ENCODE results near the gene GRPEL2. TPM values are rescaled to one million over a fixed set of nuclear protein-coding genes. Genes with fewer than 3 reads are reported as not detected.

Gene GRPEL2
- total RNA-seq, 1 experiment from 2014 or later: 48.9 TPM

GRCh38 chr5:149381261-149381985, 36.1 kb downstream of the GRPEL2 start:
- H3K79me2 ChIP-seq (ENCODE audit: insufficient read depth, low read length): no peaks in the 10 kb centered on the region
- no peak overlapping the region for H3K4me3 ChIP-seq (replicated peaks in 1 of 2; ENCODE audit: low read depth in 1 of 2, low read length in 2 of 2)
- H3K27me3 ChIP-seq (ENCODE audit: insufficient read depth, low read length): no peaks in the 10 kb centered on the region
- no peak overlapping the region for H2AFZ ChIP-seq (ENCODE audit: low read depth, low read length, poor library complexity, severe bottlenecking)
- H3K9ac ChIP-seq (ENCODE audit: low read length): no peak overlapping the region
- DNase-seq (ENCODE audit: low read depth, low spot score) (no peak), ATAC-seq (peak; percentile 50; the same call in 1 of the 2 replicates)
- H3K36me3 ChIP-seq (ENCODE audit: control insufficient read depth in 1 of 2, insufficient read depth in 2 of 2, low read length in 2 of 2): no peaks in the 10 kb centered on the region
- no peaks in the 10 kb centered on the region for H3K9me2 ChIP-seq (ENCODE audit: insufficient read depth)
- intact Hi-C loops (cut with micrococcal nuclease): no loop called here
- H3K4me2 ChIP-seq (ENCODE audit: low read length): peak overlapping the region; percentile 33
- peaks cover 0 to 6% of the 10 kb centered on the region in 2 experiments; a peak in 2 of 4 replicates for H3K4me1 ChIP-seq (ENCODE audit: control insufficient read depth in 1 of 2, insufficient read depth in 2 of 2, low read length in 2 of 2)
- ChIA-PET CTCF (interaction anchor here (0.7 to 2.6 kb wide), 13 partner anchors 8 to 237 kb away, joined by 3 to 20 read pairs (median 6); no protein-coding TSS in a partner anchor), POLR2A (no interaction called here), RAD21 (ENCODE audit: low non-redundant PET in 1 of 2, low total read pairs in 2 of 2, uncharacterized antibody in 2 of 2, unreplicated experiment in 2 of 2) (interaction anchor here in 1 of 2 experiments (0.7 to 2.2 kb wide), 3 partner anchors 53 to 237 kb away, joined by 3 to 8 read pairs (median 4); no protein-coding TSS in a partner anchor)
- BruUV-seq (replicated peaks): no TSS peak
- H3K9me3 ChIP-seq (ENCODE audit: control insufficient read depth in 1 of 2, insufficient read depth in 1 of 2, low read depth in 1 of 2, low read length in 2 of 2): no peaks in the 10 kb centered on the region
- no peaks in the 10 kb centered on the region for H4K20me1 ChIP-seq (ENCODE audit: insufficient read depth)
- no peak overlapping the region for H3K27ac ChIP-seq (ENCODE audit: low read depth, low read length)
- no peak for TF ChIP-seq ZNF274 (IDR thresholded peaks at IDR 0.05; ENCODE audit: low read depth, low read length)
- TF ChIP-seq EZH2phosphoT487 (IDR thresholded peaks at IDR 0.05; ENCODE audit: borderline replicate concordance): no peak

- ChIA-PET RAD21 (ENCODE audit: low non-redundant PET in 1 of 2, low total read pairs in 2 of 2, uncharacterized antibody in 2 of 2, unreplicated experiment in 2 of 2) (interaction anchor here in 1 of 2 experiments (0.7 to 2.2 kb wide), 3 partner anchors 52 to 236 kb away, joined by 3 to 8 read pairs (median 4); no protein-coding TSS in a partner anchor), CTCF (interaction anchor here (0.7 to 2.6 kb wide), 13 partner anchors 8 to 237 kb away, joined by 3 to 20 read pairs (median 6); no protein-coding TSS in a partner anchor), POLR2A (no interaction called here)
- Histone ChIP-seq H3K4me2 (ENCODE audit: low read length) (peak overlapping the region; percentile 33), H3K79me2 (ENCODE audit: insufficient read depth, low read length) (no peaks in the 10 kb centered on the region), H3K36me3 (ENCODE audit: control insufficient read depth in 1 of 2, insufficient read depth in 2 of 2, low read length in 2 of 2) (no peaks in the 10 kb centered on the region), H3K4me3 (replicated peaks in 1 of 2; ENCODE audit: low read depth in 1 of 2, low read length in 2 of 2) (no peak overlapping the region), H2AFZ (ENCODE audit: low read depth, low read length, poor library complexity, severe bottlenecking) (no peak overlapping the region), H3K27me3 (ENCODE audit: insufficient read depth, low read length) (no peaks in the 10 kb centered on the region), H3K27ac (ENCODE audit: low read depth, low read length) (no peak overlapping the region), H3K9me2 (ENCODE audit: insufficient read depth) (no peaks in the 10 kb centered on the region), H3K9ac (ENCODE audit: low read length) (no peak overlapping the region), H3K4me1 (ENCODE audit: control insufficient read depth in 1 of 2, insufficient read depth in 2 of 2, low read length in 2 of 2) (peaks cover 0 to 6% of the 10 kb centered on the region in 2 experiments; a peak in 2 of 4 replicates), H3K9me3 (ENCODE audit: control insufficient read depth in 1 of 2, insufficient read depth in 1 of 2, low read depth in 1 of 2, low read length in 2 of 2) (no peaks in the 10 kb centered on the region), H4K20me1 (ENCODE audit: insufficient read depth) (no peaks in the 10 kb centered on the region)
- ATAC-seq (peak; percentile 97), DNase-seq (ENCODE audit: low read depth, low spot score) (peak; percentile 33)
- TF ChIP-seq CEBPB (IDR thresholded peaks at IDR 0.05; ENCODE audit: low read depth) (no peak), RAD21 (IDR thresholded peaks at IDR 0.05; ENCODE audit: low read depth) (peak; percentile 96), CTCF (IDR thresholded peaks at IDR 0.05 in 2 of 3, conservative IDR thresholded peaks at IDR 0.05 in 1 of 3; ENCODE audit: borderline replicate concordance in 1 of 3, insufficient read depth in 1 of 3, low read depth in 2 of 3, low read length in 2 of 3) (peak; percentile 88 to 93 (median 90))
- BruUV-seq (replicated peaks): no TSS peak
- intact Hi-C loops (cut with micrococcal nuclease): loop anchor here (1.0 to 2.0 kb wide), 3 partner anchors 49 to 237 kb away; no protein-coding TSS in a partner anchor
These were observed 36.7 kb downstream of the GRPEL2 start for GRCh38 chr5:149381986-149382338.
